Tibial nerve (tissue), 4 donors: ENCODE measurements around the gene NAA38. TPM values are rescaled to one million over a fixed set of nuclear protein-coding genes. Genes with fewer than 3 reads are reported as not detected.

ENCODE experiments used
- DNase-seq, 2 donors: peaks; one replicate each; pipeline ENCODE4 v3.0.0-alpha.2; 2019; ENCODE audit warnings: low spot score in 2 of 2
- H3K27ac ChIP-seq, 4 donors: fragments of 200-600 bp; sonication (generic) in 3 of 4; one replicate each; pipeline ENCODE4 v1.5.1; 2017 to 2019; ENCODE audit warnings: mild to moderate bottlenecking in 1 of 4
- H3K27me3 ChIP-seq, 2 donors: fragments of 200-600 bp; sonication (generic) in 1 of 2; one replicate each; pipeline versions ENCODE4 v1.5.1 to v1.6.0; 2017 to 2019
- H3K36me3 ChIP-seq, 3 donors: fragments of 200-600 bp; sonication (generic); one replicate each; pipeline ENCODE4 v1.5.1; 2018 to 2019
- H3K4me1 ChIP-seq, 4 donors: fragments of 200-600 bp; sonication (generic) in 3 of 4; one replicate each; pipeline ENCODE4 v1.5.1; 2017 to 2019
- H3K4me3 ChIP-seq, 4 donors: fragments of 200-600 bp; sonication (generic) in 3 of 4; one replicate each; pipeline ENCODE4 v1.5.1; 2017 to 2019; ENCODE audit warnings: mild to moderate bottlenecking in 1 of 4, moderate library complexity in 1 of 4
- H3K9me3 ChIP-seq, 4 donors: fragments of 200-600 bp; sonication (generic) in 3 of 4; one replicate each; pipeline ENCODE4 v1.5.1; 2017 to 2019
- CTCF ChIP-seq, 5 experiments: fragments of 200-600 bp in 3 of 5; fragments of 450-650 bp in 2 of 5; sonication (generic) in 3 of 5; IDR thresholded peaks; one replicate each; pipeline ENCODE4 v1.5.1; 2016 to 2019; ENCODE audit warnings: antibody characterized with exemption in 5 of 5, mild to moderate bottlenecking in 3 of 5, moderate library complexity in 2 of 5
- EP300 ChIP-seq, 2 donors: sonication (generic); formaldehyde crosslinking; IDR thresholded peaks; one replicate each; pipeline ENCODE4 v1.6.1; 2017; ENCODE audit warnings: antibody characterized with exemption in 2 of 2, mild to moderate bottlenecking in 1 of 2
- POLR2A ChIP-seq, 2 donors: fragments of 450-650 bp; IDR thresholded peaks; one replicate each; pipeline ENCODE4 v1.6.1; 2017; ENCODE audit warnings: antibody characterized with exemption in 2 of 2, mild to moderate bottlenecking in 2 of 2, moderate library complexity in 2 of 2
- WGBS, 2 donors: methylation state at CpG; one replicate each; pipeline ENCODE4 v1.1.5; 2018; 5-methylcytosine and 5-hydroxymethylcytosine counted together
- total RNA-seq, 4 donors: library from RNA; depleted of rRNA; stranded (reverse); fragments of >200 nt; gene quantifications; one replicate each; pipeline ENCODE4 v1.1.0, GENCODE V29; 2016

The NAA38 gene
- total RNA-seq, 4 donors from 2014 or later, result 104 to 198 (median 167) TPM

DNA sequence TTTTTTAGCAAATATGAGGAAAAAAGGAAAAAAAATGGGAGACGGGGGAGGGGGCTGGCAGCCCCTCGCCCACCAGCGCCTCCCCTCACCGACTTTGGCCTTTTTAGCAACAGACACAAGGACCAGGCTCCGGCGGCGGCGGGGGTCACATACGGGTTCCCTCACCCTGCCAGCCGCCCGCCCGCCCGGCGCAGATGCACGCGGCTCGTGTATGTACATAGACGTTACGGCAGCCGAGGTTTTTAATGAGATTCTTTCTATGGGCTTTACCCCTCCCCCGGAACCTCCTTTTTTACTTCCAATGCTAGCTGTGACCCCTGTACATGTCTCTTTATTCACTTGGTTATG lies 3.7 kb downstream of the NAA38 start:
- Histone ChIP-seq H3K27ac (no peak overlapping the region), H3K9me3 (no peaks in the 10 kb centered on the region), H3K4me1 (peaks cover 0 to 43% (median 28%) of the 10 kb centered on the region in 4 donors), H3K36me3 (peaks cover 0 to 49% (median 21%) of the 10 kb centered on the region in 3 donors), H3K27me3 (no peaks in the 10 kb centered on the region), H3K4me3 (no peak overlapping the region)
- DNase-seq, result no peak
- 79 to 84% methylated on average over 21 of the region's 21 CpGs for WGBS, 2 donors
- TF ChIP-seq POLR2A (IDR thresholded peaks at IDR 0.05) (no peak), CTCF (IDR thresholded peaks at IDR 0.05) (no peak), EP300 (IDR thresholded peaks at IDR 0.05) (no peak)

GRCh38 chr17:7852919-7853690 lies 4.3 kb downstream of the NAA38 start:
- no peak for DNase-seq

GRCh38 chr17:7852262-7852670 lies 5.1 kb downstream of the NAA38 start:
- H3K4me3 ChIP-seq, result no peak overlapping the region

More at GRCh38 chr17:7852919-7853690, 4.3 kb downstream of the NAA38 start:
- no peaks in the 10 kb centered on the region for H3K27me3 ChIP-seq
- H3K4me3 ChIP-seq, result no peak overlapping the region
- TF ChIP-seq CTCF (IDR thresholded peaks at IDR 0.05) (no peak), POLR2A (IDR thresholded peaks at IDR 0.05) (no peak), EP300 (IDR thresholded peaks at IDR 0.05) (no peak)
- peaks cover 0 to 37% (median 22%) of the 10 kb centered on the region in 4 donors for H3K4me1 ChIP-seq
- peak overlapping the region in 1 of 4 donors; percentile 61 for H3K27ac ChIP-seq
- 67 to 82% methylated on average over 26 to 50 of the region's 51 CpGs for WGBS, 2 donors
- peaks cover 0 to 54% (median 27%) of the 10 kb centered on the region in 3 donors for H3K36me3 ChIP-seq
- H3K9me3 ChIP-seq, result no peaks in the 10 kb centered on the region

GRCh38 chr17:7851438-7852261 lies 5.7 kb downstream of the NAA38 start:
- peak overlapping the region in 3 of 4 donors; percentile 25 to 61 (median 40) for H3K27ac ChIP-seq
- H3K4me3 ChIP-seq, result peak overlapping the region in 1 of 4 donors; percentile 14
- TF ChIP-seq POLR2A (IDR thresholded peaks at IDR 0.05) (peak in 1 of 2 donors; percentile 46), EP300 (IDR thresholded peaks at IDR 0.05) (peak in 1 of 2 donors; percentile 74), CTCF (IDR thresholded peaks at IDR 0.05) (peak; percentile 97 to 100 (median 99))

More at GRCh38 chr17:7852262-7852670, 5.1 kb downstream of the NAA38 start:
- peak overlapping the region in 2 of 4 donors; percentile 40 to 61 for H3K27ac ChIP-seq
- no peaks in the 10 kb centered on the region for H3K27me3 ChIP-seq
- WGBS, 2 donors, result 72 to 76% methylated on average over 19 to 20 of the region's 20 CpGs
- peaks cover 0 to 63% (median 31%) of the 10 kb centered on the region in 3 donors for H3K36me3 ChIP-seq
- no peaks in the 10 kb centered on the region for H3K9me3 ChIP-seq
- H3K4me1 ChIP-seq, result peaks cover 0 to 37% (median 21%) of the 10 kb centered on the region in 4 donors
- no peak for DNase-seq
- TF ChIP-seq EP300 (IDR thresholded peaks at IDR 0.05), result no peak
- TF ChIP-seq CTCF (IDR thresholded peaks at IDR 0.05), result no peak

More at GRCh38 chr17:7851438-7852261, 5.7 kb downstream of the NAA38 start:
- Histone ChIP-seq H3K4me1 (peaks cover 0 to 37% (median 21%) of the 10 kb centered on the region in 4 donors), H3K9me3 (no peaks in the 10 kb centered on the region), H3K27me3 (no peaks in the 10 kb centered on the region), H3K36me3 (peaks cover 0 to 69% (median 34%) of the 10 kb centered on the region in 3 donors)
- DNase-seq, result peak; percentile 74 to 76
- WGBS, 2 donors, result 23 to 33% methylated on average over 36 to 50 of the region's 60 CpGs
